ENCODE data around the gene KCNQ1OT1. TPM values are rescaled to one million over a fixed set of nuclear protein-coding genes. Genes with fewer than 3 reads are reported as not detected.

KCNQ1OT1 gene
- total and polyA plus RNA-seq, 9 of the 15 experiments (the other 6 are each of a cell fraction or from before 2014, with no cell fraction given): 0.04 to 2.3 (median 0.74) TPM

- TF ChIP-seq GABPB2 (CRISPR knock-in tag; conservative IDR thresholded peaks at IDR 0.05) (no peak), TCFL5 (CRISPR knock-in tag; conservative IDR thresholded peaks at IDR 0.05) (no peak), TCF7 (IDR thresholded peaks at IDR 0.05; ENCODE audit: borderline replicate concordance) (no peak), RBBP5 (IDR thresholded peaks at IDR 0.05; ENCODE audit: borderline replicate concordance, insufficient read depth, low read length, poor library complexity, severe bottlenecking) (no peak), FOXP1 (CRISPR knock-in tag; IDR thresholded peaks at IDR 0.05) (no peak)
- TF ChIP-seq, protein P1, sequence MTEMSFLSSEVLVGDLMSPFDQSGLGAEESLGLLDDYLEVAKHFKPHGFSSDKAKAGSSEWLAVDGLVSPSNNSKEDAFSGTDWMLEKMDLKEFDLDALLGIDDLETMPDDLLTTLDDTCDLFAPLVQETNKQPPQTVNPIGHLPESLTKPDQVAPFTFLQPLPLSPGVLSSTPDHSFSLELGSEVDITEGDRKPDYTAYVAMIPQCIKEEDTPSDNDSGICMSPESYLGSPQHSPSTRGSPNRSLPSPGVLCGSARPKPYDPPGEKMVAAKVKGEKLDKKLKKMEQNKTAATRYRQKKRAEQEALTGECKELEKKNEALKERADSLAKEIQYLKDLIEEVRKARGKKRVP (CRISPR knock-in tag; IDR thresholded peaks at IDR 0.05): no peak
- TF ChIP-seq, protein P2, sequence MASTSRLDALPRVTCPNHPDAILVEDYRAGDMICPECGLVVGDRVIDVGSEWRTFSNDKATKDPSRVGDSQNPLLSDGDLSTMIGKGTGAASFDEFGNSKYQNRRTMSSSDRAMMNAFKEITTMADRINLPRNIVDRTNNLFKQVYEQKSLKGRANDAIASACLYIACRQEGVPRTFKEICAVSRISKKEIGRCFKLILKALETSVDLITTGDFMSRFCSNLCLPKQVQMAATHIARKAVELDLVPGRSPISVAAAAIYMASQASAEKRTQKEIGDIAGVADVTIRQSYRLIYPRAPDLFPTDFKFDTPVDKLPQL (IDR thresholded peaks at IDR 0.05; ENCODE audit: extremely low read depth, insufficient read length): no peak
- no peak overlapping the region for H3K4me2 ChIP-seq (ENCODE audit: insufficient read depth, low read length)
- no peaks in the 10 kb centered on the region; the same call in 1 of the 2 replicates for H3K9me3 ChIP-seq (replicated peaks; ENCODE audit: control insufficient read depth, insufficient read depth, low read depth, low read length)
- ChIA-PET CTCF (ENCODE audit: low intra/inter-chr PET ratio) (no interaction called here), POLR2A (interaction anchor here (0.6 to 1.1 kb wide), 2 partner anchors 13 to 207 kb away, joined by 3 to 4 read pairs; no protein-coding TSS in a partner anchor)
- WGBS (ENCODE audit: insufficient coverage, low coverage, missing lambda C conversion rate): 20% methylated on average over 7 of the region's 7 CpGs
- no peaks in the 10 kb centered on the region for H3K9me1 ChIP-seq (ENCODE audit: control insufficient read depth, insufficient read depth, low read length)
- H3K79me2 ChIP-seq (ENCODE audit: control insufficient read depth, insufficient read depth, low read length): no peaks in the 10 kb centered on the region
- H3K4me3 ChIP-seq: no peak overlapping the region
- peaks cover 2 to 56% of the 10 kb centered on the region in 2 experiments; a peak in 3 of 5 replicates for H3K27me3 ChIP-seq (ENCODE audit: control insufficient read depth in 2 of 2, insufficient read depth in 2 of 2, low read length in 2 of 2)
- H3K36me3 ChIP-seq (ENCODE audit: control insufficient read depth, insufficient read depth, low read length): no peaks in the 10 kb centered on the region
- H3K4me1 ChIP-seq (replicated peaks in 1 of 2; ENCODE audit: control insufficient read depth in 2 of 2, insufficient read depth in 2 of 2, low read length in 2 of 2): peaks cover 0 to 6% of the 10 kb centered on the region in 2 experiments; a peak in 2 of 5 replicates
- DNase-seq (ENCODE audit: extremely low read depth in 1 of 4, low spot score in 3 of 4) (no peak), FAIRE-seq (no peak), ATAC-seq (no peak)
- H2AFZ ChIP-seq (ENCODE audit: low read depth, low read length): no peak overlapping the region
- in situ Hi-C loops (cut with MboI): no loop called here
- intact Hi-C loops (cut with micrococcal nuclease): no loop called here
- peaks cover 2% of the 10 kb centered on the region; the same call in 1 of the 2 replicates for H4K20me1 ChIP-seq (replicated peaks; ENCODE audit: control insufficient read depth, insufficient read depth, low read length)
- H3K27ac ChIP-seq (ENCODE audit: extremely low read depth, low read depth, low read length): no peak overlapping the region
- no peak overlapping the region for H3K9ac ChIP-seq (ENCODE audit: insufficient read depth in 1 of 2, low read depth in 2 of 2, low read length in 2 of 2)
- BruUV-seq (replicated peaks): no TSS peak
Observed at GRCh38 chr11:2714871-2715270, 15.1 kb upstream of the KCNQ1OT1 start.
